Endodermal cell (in vitro differentiated cells): ENCODE results near the gene UGT3A1. TPM values are rescaled to one million over a fixed set of nuclear protein-coding genes. Genes with fewer than 3 reads are reported as not detected.

Experiments used
- DNase-seq: peaks from one replicate; pipeline ENCODE4 v3.0.0-alpha.2; 2017
- H3K27ac ChIP-seq: 2 replicates; pipeline ENCODE4 v1.5.1; 2013; ENCODE audit warnings: mild to moderate bottlenecking, low read depth, low read length, moderate library complexity
- H3K27me3 ChIP-seq: 2 replicates; pipeline ENCODE4 v1.6.1; 2013; ENCODE audit warnings: mild to moderate bottlenecking, low read length, moderate library complexity; ENCODE audit not compliant: insufficient read depth, control insufficient read depth, poor library complexity, severe bottlenecking
- H3K36me3 ChIP-seq: 2 replicates; pipeline ENCODE4 v1.7.0; 2013; ENCODE audit warnings: mild to moderate bottlenecking, low read length, moderate library complexity; ENCODE audit not compliant: control insufficient read depth, insufficient read depth
- H3K4me1 ChIP-seq: one replicate; pipeline ENCODE4 v1.7.0; 2013; ENCODE audit warnings: low read length; ENCODE audit not compliant: control insufficient read depth, insufficient read depth
- H3K4me3 ChIP-seq: 2 replicates; pipeline ENCODE4 v1.5.1; 2013; ENCODE audit warnings: mild to moderate bottlenecking, low read length, moderate library complexity
- H3K9ac ChIP-seq: 2 replicates; pipeline ENCODE4 v1.6.1; 2013; ENCODE audit warnings: mild to moderate bottlenecking, low read length, moderate library complexity; ENCODE audit not compliant: poor library complexity, severe bottlenecking; ENCODE audit errors: extremely low read depth
- H3K9me3 ChIP-seq: 2 replicates; pipeline ENCODE4 v1.6.1; 2013; ENCODE audit warnings: mild to moderate bottlenecking, low read length, moderate library complexity; ENCODE audit not compliant: control insufficient read depth
- H3K27ac Mint-ChIP-seq: 2 replicates; pipeline ENCODE4 v1.8.0; 2020; ENCODE audit warnings: mixed read lengths
- H3K27me3 Mint-ChIP-seq: 2 replicates; pipeline ENCODE4 v1.8.0; 2021; ENCODE audit warnings: mild to moderate bottlenecking, mixed read lengths; ENCODE audit not compliant: insufficient read depth
- H3K36me3 Mint-ChIP-seq: 2 replicates; pipeline ENCODE4 v1.8.0; 2020; ENCODE audit warnings: low read depth, mixed read lengths
- H3K4me1 Mint-ChIP-seq: 2 replicates; pipeline ENCODE4 v1.8.0; 2020; ENCODE audit warnings: mixed read lengths
- H3K4me3 Mint-ChIP-seq: 2 replicates; pipeline ENCODE4 v1.8.0; 2020; ENCODE audit warnings: mild to moderate bottlenecking, moderate library complexity, mixed read lengths
- H3K9me3 Mint-ChIP-seq: 2 replicates; pipeline ENCODE4 v1.8.0; 2020; ENCODE audit warnings: mild to moderate bottlenecking, mixed read lengths
- WGBS, 2 experiments: methylation state at CpG; one replicate each; pipeline versions ENCODE4 v1.1.5 to v1.1.7; 2013; ENCODE audit warnings: missing lambda C conversion rate in 2 of 2, mixed read lengths in 1 of 2; ENCODE audit not compliant: insufficient coverage in 1 of 2, insufficient read length in 1 of 2; 5-methylcytosine and 5-hydroxymethylcytosine counted together
- total RNA-seq, 2 donors: library from RNA; stranded (reverse); fragmentation: NEBNext Ultra II Directional in 1 of 2; extraction: Animal tissue kit (Norgen Biotek cat#: 25700) in 1 of 2; gene quantifications; 2 replicates in 1 of 2; 3 replicates in 1 of 2; pipeline ENCODE4 v1.2.1, GENCODE V29; 2021
- TF ChIP-seq, protein P1 (sequence below): fragments of 200-600 bp; sonication (generic); conservative IDR thresholded peaks from 2 replicates; pipeline ENCODE4 v1.5.0; 2021; ENCODE audit warnings: antibody characterized with exemption, mild to moderate bottlenecking

The UGT3A1 gene
- total RNA-seq, 2 donors from 2014 or later = 4.7 to 10.6 TPM

DNA sequence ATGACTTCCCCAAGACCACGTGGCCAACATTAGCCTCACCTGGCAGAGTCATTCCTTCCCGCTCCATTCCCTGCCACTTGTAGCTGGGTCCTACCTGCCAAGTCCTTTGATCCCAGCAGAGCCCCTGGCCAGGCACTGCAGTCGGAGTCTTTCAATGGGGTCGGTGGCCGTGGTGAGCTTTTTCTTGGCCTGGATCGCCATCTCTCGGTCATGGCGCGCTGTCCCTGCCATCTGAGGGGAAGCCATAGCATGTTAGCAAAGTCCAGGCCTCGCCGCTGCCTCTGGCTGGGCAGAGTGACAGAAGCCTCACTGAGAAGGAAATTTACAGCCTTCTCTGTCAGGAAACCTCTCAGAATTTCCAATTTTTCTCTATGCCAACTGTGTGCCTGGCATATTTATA, 70.3 kb downstream of the UGT3A1 start:
- WGBS, 2 experiments = 67 to 70% methylated on average over 11 of the region's 11 CpGs
- Mint-ChIP-seq H3K4me1 (peaks cover 3% of the 10 kb centered on the region), H3K4me3 (no peak overlapping the region), H3K36me3 (no peaks in the 10 kb centered on the region), H3K9me3 (peaks cover 10% of the 10 kb centered on the region), H3K27ac (no peak overlapping the region), H3K27me3 (peaks cover 60% of the 10 kb centered on the region)
- no peaks in the 10 kb centered on the region for H3K4me1 ChIP-seq
- peaks cover 39% of the 10 kb centered on the region for H3K27me3 ChIP-seq
- no peak overlapping the region for H3K9ac ChIP-seq
- no peaks in the 10 kb centered on the region for H3K9me3 ChIP-seq
- TF ChIP-seq, protein P1, sequence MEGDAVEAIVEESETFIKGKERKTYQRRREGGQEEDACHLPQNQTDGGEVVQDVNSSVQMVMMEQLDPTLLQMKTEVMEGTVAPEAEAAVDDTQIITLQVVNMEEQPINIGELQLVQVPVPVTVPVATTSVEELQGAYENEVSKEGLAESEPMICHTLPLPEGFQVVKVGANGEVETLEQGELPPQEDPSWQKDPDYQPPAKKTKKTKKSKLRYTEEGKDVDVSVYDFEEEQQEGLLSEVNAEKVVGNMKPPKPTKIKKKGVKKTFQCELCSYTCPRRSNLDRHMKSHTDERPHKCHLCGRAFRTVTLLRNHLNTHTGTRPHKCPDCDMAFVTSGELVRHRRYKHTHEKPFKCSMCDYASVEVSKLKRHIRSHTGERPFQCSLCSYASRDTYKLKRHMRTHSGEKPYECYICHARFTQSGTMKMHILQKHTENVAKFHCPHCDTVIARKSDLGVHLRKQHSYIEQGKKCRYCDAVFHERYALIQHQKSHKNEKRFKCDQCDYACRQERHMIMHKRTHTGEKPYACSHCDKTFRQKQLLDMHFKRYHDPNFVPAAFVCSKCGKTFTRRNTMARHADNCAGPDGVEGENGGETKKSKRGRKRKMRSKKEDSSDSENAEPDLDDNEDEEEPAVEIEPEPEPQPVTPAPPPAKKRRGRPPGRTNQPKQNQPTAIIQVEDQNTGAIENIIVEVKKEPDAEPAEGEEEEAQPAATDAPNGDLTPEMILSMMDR = peak; percentile 83
- peak; percentile 88 for DNase-seq
- no peak overlapping the region for H3K27ac ChIP-seq
- H3K4me3 ChIP-seq = no peak overlapping the region
- no peaks in the 10 kb centered on the region for H3K36me3 ChIP-seq

DNA sequence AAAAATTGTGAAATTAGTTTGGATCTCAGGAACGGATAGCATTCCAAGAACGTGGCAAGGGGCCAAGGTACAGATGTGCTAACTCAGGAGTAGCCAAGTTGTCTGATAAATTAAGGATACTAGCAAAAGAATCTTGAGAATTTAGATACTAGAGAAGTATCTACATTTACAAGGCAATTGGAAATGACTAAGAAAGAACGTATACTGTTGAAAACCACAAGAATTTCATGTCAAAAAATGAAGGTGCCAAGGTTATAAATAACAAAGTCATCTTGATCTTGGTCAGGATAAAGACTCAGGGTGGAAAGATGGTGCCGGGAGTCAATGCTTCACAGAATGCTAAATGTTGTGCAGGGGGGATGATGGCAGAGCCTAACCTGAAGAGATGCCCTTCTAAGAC, 72.0 kb downstream of the UGT3A1 start:
- TF ChIP-seq, protein P1 = no peak
- H3K9ac ChIP-seq = no peak overlapping the region

DNA sequence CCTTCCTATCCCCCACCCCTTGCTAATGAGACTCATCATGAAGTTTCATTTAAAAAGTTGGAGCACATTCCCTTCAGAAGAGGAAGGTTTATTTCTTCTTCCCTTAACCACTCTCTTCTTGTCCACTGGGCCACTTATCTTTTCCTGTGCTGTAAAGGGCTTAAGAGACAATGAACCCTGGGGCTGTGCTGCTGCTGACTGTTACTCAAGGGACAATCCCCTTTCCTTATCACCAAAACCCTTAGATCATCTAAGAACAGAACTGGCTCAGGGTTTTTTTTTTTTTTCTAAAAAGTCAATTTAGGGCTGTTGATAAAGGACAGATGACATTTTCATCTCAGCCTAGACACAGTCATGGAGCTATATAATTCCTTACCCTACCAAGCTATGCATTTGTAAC, 82.4 kb downstream of the UGT3A1 start:
- peaks cover 14% of the 10 kb centered on the region for H3K27me3 Mint-ChIP-seq
- H3K36me3 Mint-ChIP-seq = peaks cover 8% of the 10 kb centered on the region
- TF ChIP-seq, protein P1 = no peak
- peaks cover 18% of the 10 kb centered on the region for H3K4me1 Mint-ChIP-seq
- no peak overlapping the region for H3K4me3 Mint-ChIP-seq
- peak; percentile 55 for DNase-seq
- H3K27ac Mint-ChIP-seq = no peak overlapping the region
- Histone ChIP-seq H3K9me3 (peaks cover 57% of the 10 kb centered on the region), H3K27ac (no peak overlapping the region), H3K27me3 (no peaks in the 10 kb centered on the region), H3K36me3 (no peaks in the 10 kb centered on the region), H3K9ac (no peak overlapping the region), H3K4me1 (peaks cover 13% of the 10 kb centered on the region), H3K4me3 (peak overlapping the region; percentile 19)
- H3K9me3 Mint-ChIP-seq = peaks cover 52% of the 10 kb centered on the region

More for the DNA sequence above, 72.0 kb downstream of the UGT3A1 start:
- Mint-ChIP-seq H3K27ac (no peak overlapping the region), H3K36me3 (no peaks in the 10 kb centered on the region), H3K9me3 (peaks cover 19% of the 10 kb centered on the region), H3K4me3 (no peak overlapping the region), H3K27me3 (peaks cover 43% of the 10 kb centered on the region), H3K4me1 (no peaks in the 10 kb centered on the region)
- 80 to 87% methylated on average over 3 to 4 of the region's 4 CpGs for WGBS, 2 experiments
- H3K4me1 ChIP-seq = no peaks in the 10 kb centered on the region
- no peak overlapping the region for H3K27ac ChIP-seq
- no peak for DNase-seq
- H3K9me3 ChIP-seq = no peaks in the 10 kb centered on the region
- H3K27me3 ChIP-seq = peaks cover 26% of the 10 kb centered on the region
- no peak overlapping the region for H3K4me3 ChIP-seq
- no peaks in the 10 kb centered on the region for H3K36me3 ChIP-seq
